Neural progenitor cell (in vitro differentiated cells): ENCODE data around the gene PIGQ.

Experiments used
- EZH2 ChIP-seq: fragments of 200-600 bp; sonication (generic); IDR thresholded peaks from 2 replicates; pipeline ENCODE4 v1.6.1; 2017; ENCODE audit warnings: antibody characterized with exemption, mild to moderate bottlenecking, moderate library complexity
- TF ChIP-seq, protein P1 (sequence below): fragments of 200-600 bp; sonication (generic); IDR thresholded peaks from 2 replicates; pipeline ENCODE4 v1.5.1; 2017; ENCODE audit warnings: antibody characterized with exemption, mild to moderate bottlenecking

GRCh38 chr16:564690-565418, 4.9 kb upstream of the PIGQ start:
- TF ChIP-seq, protein P1, sequence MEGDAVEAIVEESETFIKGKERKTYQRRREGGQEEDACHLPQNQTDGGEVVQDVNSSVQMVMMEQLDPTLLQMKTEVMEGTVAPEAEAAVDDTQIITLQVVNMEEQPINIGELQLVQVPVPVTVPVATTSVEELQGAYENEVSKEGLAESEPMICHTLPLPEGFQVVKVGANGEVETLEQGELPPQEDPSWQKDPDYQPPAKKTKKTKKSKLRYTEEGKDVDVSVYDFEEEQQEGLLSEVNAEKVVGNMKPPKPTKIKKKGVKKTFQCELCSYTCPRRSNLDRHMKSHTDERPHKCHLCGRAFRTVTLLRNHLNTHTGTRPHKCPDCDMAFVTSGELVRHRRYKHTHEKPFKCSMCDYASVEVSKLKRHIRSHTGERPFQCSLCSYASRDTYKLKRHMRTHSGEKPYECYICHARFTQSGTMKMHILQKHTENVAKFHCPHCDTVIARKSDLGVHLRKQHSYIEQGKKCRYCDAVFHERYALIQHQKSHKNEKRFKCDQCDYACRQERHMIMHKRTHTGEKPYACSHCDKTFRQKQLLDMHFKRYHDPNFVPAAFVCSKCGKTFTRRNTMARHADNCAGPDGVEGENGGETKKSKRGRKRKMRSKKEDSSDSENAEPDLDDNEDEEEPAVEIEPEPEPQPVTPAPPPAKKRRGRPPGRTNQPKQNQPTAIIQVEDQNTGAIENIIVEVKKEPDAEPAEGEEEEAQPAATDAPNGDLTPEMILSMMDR = no peak
- TF ChIP-seq EZH2 = no peak
